ENCODE measurements around the gene VPS35L. TPM values are rescaled to one million over a fixed set of nuclear protein-coding genes. Genes with fewer than 3 reads are reported as not detected.
A peak's percentile ranks its signal among the peaks of the same experiment; 100 is the strongest.

VPS35L gene
- total RNA-seq, 1 donor from 2014 or later = 6.8 TPM

DNA sequence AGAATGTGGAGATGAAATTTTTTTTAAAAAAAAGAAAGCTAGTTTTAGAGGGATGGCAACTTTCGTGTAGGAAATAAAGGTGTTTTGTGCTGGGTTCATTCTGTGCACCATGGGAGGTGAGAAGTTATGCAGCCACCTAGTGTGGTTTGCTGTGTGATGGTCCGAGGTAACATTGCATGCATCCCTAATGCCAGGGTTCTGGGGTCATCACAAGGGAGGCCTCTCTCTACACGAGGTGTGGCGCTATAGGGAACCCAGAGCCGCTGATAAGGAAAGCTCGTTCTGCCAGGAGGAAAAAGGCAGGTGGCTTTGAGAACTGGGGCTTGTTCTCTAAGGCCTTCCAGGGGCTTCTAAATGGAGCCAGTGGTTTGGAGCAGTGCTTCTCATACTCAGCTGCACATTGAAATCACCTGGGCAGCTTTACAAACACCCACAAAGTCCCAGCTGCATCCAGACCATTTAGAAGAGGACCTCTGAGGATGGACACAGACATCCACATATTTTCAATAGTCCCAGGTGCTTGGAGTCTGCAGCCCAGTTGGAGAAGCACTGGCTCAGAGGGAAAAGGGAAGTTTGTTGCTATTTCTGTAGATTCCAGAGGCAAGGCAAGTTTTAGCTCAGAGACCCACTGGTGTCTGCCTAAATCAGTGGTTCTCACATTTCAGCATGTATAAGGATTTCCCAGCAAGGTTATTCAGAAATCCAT lies 43.5 kb downstream of the VPS35L start:
- TF ChIP-seq, protein P1, sequence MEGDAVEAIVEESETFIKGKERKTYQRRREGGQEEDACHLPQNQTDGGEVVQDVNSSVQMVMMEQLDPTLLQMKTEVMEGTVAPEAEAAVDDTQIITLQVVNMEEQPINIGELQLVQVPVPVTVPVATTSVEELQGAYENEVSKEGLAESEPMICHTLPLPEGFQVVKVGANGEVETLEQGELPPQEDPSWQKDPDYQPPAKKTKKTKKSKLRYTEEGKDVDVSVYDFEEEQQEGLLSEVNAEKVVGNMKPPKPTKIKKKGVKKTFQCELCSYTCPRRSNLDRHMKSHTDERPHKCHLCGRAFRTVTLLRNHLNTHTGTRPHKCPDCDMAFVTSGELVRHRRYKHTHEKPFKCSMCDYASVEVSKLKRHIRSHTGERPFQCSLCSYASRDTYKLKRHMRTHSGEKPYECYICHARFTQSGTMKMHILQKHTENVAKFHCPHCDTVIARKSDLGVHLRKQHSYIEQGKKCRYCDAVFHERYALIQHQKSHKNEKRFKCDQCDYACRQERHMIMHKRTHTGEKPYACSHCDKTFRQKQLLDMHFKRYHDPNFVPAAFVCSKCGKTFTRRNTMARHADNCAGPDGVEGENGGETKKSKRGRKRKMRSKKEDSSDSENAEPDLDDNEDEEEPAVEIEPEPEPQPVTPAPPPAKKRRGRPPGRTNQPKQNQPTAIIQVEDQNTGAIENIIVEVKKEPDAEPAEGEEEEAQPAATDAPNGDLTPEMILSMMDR (IDR thresholded peaks at IDR 0.05; ENCODE audit: insufficient read depth, low read length, severe bottlenecking) = no peak
- H3K27me3 ChIP-seq (ENCODE audit: control insufficient read depth, insufficient read depth, low read length) = no peaks in the 10 kb centered on the region
- FAIRE-seq (no peak), DNase-seq (ENCODE audit: low read depth) (no peak)
- peaks cover 1% of the 10 kb centered on the region for H3K36me3 ChIP-seq (ENCODE audit: control insufficient read depth, insufficient read depth, low read length)
- H3K4me3 ChIP-seq (ENCODE audit: low read depth, low read length) = no peak overlapping the region

DNA sequence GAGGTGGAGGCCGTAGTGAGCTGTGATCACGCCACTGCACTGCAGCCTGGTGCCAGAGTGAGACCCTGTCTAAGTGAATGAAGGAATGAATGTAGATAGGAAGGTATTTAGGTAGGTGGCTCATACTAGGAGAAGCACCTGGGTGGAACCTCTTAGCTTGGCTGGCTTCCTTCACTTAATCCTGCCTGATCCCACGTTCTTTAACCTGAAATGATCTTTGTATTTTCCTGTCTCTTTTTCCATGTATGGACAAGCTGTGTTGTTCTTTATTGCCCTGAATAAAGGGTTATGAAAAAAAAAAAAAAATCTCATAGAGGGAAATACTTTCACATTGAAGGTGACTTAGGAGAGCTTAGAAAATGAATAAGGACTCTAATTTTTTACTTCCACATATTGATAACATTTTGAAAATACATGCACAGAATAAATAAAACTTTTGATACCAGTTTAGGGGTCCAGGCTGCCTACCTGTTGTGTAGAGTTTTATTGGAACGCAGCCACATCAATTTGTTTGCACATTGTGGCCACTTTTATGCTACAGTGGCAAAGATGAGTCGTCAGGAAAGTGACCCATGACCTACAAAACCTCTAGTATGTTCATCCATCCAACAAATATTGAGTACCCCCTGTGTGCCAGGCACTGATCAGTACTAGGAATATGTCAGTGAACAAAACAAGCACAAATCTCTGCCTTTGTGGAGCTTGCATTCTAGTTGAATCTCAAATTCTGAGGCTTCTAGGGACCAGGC lies 44.6 kb downstream of the VPS35L start:
- Histone ChIP-seq H3K4me3 (ENCODE audit: low read depth, low read length) (no peak overlapping the region), H3K27me3 (ENCODE audit: control insufficient read depth, insufficient read depth, low read length) (no peaks in the 10 kb centered on the region), H3K36me3 (ENCODE audit: control insufficient read depth, insufficient read depth, low read length) (peaks cover 1% of the 10 kb centered on the region)
- TF ChIP-seq, protein P1 (IDR thresholded peaks at IDR 0.05; ENCODE audit: insufficient read depth, low read length, severe bottlenecking) = no peak
- no peak for DNase-seq (ENCODE audit: low read depth)
- no peak for FAIRE-seq

DNA sequence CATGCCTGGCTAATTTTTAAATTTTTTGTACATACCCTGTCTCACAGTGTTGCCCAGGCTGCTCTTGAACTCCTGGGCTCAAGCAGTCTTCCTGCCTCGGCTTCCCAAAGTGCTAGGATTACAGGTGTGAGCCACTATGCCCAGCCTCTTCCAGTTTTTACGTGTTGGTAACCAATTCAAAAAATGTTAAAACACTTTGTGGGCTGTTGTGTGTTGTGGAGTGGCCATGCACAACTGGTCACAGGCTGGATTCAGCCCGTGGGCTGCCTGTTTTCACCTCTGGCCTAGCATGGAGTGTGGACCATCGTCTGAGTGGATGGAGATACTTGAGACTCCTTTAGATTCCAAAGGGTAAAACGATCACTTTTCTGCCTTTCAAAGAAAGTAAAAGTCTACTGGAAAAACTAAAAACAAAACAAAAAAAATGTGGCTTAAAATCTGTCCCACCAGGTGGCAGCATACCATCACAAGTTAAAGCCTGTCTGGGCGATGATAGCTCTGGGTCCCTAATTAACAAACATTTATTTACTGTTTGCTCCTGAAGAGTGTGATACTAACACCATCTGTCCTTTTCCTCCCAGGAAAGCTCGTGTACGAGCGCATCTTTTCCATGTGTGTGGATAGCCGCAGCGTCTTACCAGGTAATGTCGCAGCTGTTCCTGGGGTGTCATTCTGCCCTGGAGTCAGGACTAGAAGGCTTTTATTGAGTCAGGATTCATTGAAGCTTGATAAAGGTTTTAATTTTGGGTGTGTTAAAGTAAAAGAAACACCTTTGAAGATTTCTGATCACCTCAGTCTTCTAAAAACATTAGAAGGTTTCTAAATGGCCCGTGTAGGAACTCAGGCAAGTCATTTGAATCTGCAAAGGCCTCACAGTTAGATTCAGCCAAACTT lies 45.8 kb downstream of the VPS35L start:
- FAIRE-seq (no peak), DNase-seq (ENCODE audit: low read depth) (peak; percentile 32)
- peaks cover 1% of the 10 kb centered on the region for H3K36me3 ChIP-seq (ENCODE audit: control insufficient read depth, insufficient read depth, low read length)
- H3K4me3 ChIP-seq (ENCODE audit: low read depth, low read length) = no peak overlapping the region
- TF ChIP-seq, protein P1 (IDR thresholded peaks at IDR 0.05; ENCODE audit: insufficient read depth, low read length, severe bottlenecking) = peak; percentile 46
- H3K27me3 ChIP-seq (ENCODE audit: control insufficient read depth, insufficient read depth, low read length) = no peaks in the 10 kb centered on the region

DNA sequence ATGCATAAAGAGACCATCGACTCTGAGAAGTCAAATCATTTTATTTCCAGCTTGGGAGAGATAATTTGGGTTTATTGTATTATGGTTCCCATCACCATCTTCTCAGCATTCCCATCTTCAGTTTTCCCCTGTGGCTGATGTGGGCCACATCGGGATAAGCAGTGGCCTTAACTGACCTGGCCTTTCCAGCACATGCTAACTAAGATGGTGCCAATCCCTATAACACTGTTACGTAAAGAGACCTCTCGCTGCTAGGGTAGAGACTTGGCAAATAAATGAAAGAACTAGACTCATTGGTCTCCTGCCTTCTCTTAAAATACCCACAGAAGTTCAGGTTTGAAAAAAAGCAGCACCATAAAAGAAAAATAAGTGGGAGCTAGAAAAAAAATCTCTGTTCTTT lies 49.4 kb downstream of the VPS35L start:
- H3K27me3 ChIP-seq (ENCODE audit: control insufficient read depth, insufficient read depth, low read length) = no peaks in the 10 kb centered on the region
- DNase-seq (ENCODE audit: low read depth) (no peak), FAIRE-seq (no peak)
- H3K4me3 ChIP-seq (ENCODE audit: low read depth, low read length) = no peak overlapping the region
- peaks cover 3% of the 10 kb centered on the region for H3K36me3 ChIP-seq (ENCODE audit: control insufficient read depth, insufficient read depth, low read length)
- TF ChIP-seq, protein P1 (IDR thresholded peaks at IDR 0.05; ENCODE audit: insufficient read depth, low read length, severe bottlenecking) = no peak

DNA sequence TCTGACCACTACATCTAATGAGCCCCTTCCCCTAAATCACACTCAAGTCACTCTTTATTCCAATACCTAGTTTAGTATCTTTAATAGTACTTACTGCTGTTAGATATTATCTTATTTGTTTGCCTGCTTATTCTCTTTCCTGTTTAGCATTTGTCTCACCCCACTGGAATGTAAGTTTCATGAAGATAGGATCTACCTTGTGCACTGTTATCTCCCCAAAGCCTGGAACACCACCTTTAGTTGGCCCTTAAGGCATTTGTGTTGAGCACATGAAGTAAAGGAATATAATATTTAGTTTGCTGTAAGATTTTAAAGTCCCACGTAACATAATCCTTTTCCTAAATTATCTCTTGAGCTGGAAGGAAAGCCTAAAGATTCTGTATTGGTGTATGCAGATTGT lies 50.2 kb downstream of the VPS35L start:
- Histone ChIP-seq H3K27me3 (ENCODE audit: control insufficient read depth, insufficient read depth, low read length) (no peaks in the 10 kb centered on the region), H3K4me3 (ENCODE audit: low read depth, low read length) (no peak overlapping the region), H3K36me3 (ENCODE audit: control insufficient read depth, insufficient read depth, low read length) (peaks cover 4% of the 10 kb centered on the region)
- FAIRE-seq = no peak
- TF ChIP-seq, protein P1 (IDR thresholded peaks at IDR 0.05; ENCODE audit: insufficient read depth, low read length, severe bottlenecking) = no peak
- no peak for DNase-seq (ENCODE audit: low read depth)

Measured in bronchial epithelial cell (primary cell).